DND-41 (cell line): ENCODE results near the gene PDE4D.

ENCODE experiments used
- ATAC-seq: fragments of 200-7000 bp; cut with Tn5 transposase; 3 replicates; pipeline ENCODE4 v1.9.1; 2021; ENCODE audit warnings: low read depth; ENCODE audit not compliant: insufficient read depth
- DNase-seq: peaks from one replicate; pipeline ENCODE4 v3.0.0-alpha.2; 2020
- H2AFZ ChIP-seq: 2 replicates; pipeline ENCODE4 v1.6.0; 2012; ENCODE audit warnings: low read depth, low read length
- H3K27ac ChIP-seq: 2 replicates; pipeline ENCODE4 v1.5.1; 2012; ENCODE audit warnings: low read length, inconsistent platforms
- H3K27me3 ChIP-seq: fragments of 200-600 bp; sonication (generic); 2 replicates; pipeline ENCODE4 v1.6.0; 2012; ENCODE audit warnings: low read length, mild to moderate bottlenecking, inconsistent platforms; ENCODE audit not compliant: insufficient read depth, poor library complexity
- H3K36me3 ChIP-seq: 2 replicates; pipeline ENCODE4 v1.5.1; 2012; ENCODE audit warnings: low read length, inconsistent platforms; ENCODE audit not compliant: insufficient read depth
- H3K4me1 ChIP-seq: 2 replicates; pipeline ENCODE4 v1.5.1; 2012; ENCODE audit warnings: mild to moderate bottlenecking, low read length; ENCODE audit not compliant: insufficient read depth
- H3K4me2 ChIP-seq: 2 replicates; pipeline ENCODE4 v1.6.0; 2012; ENCODE audit warnings: mild to moderate bottlenecking, moderate library complexity, low read length, inconsistent platforms; ENCODE audit not compliant: insufficient read depth
- H3K4me3 ChIP-seq, 2 experiments: fragments of 200-600 bp in 1 of 2; shearing (Covaris generic) in 1 of 2; 2 replicates each; pipeline ENCODE4 v1.5.1; 2012 to 2016; ENCODE audit warnings: inconsistent platforms in 2 of 2, low read length in 2 of 2, mild to moderate bottlenecking in 2 of 2, low read depth in 1 of 2, moderate library complexity in 1 of 2
- H3K79me2 ChIP-seq: 2 replicates; pipeline ENCODE4 v1.6.0; 2012; ENCODE audit warnings: low read length, inconsistent platforms; ENCODE audit not compliant: insufficient read depth
- H3K9ac ChIP-seq: 2 replicates; pipeline ENCODE4 v1.6.0; 2012; ENCODE audit warnings: low read depth, mild to moderate bottlenecking, inconsistent platforms, low read length, moderate library complexity
- H3K9me3 ChIP-seq: 2 replicates; pipeline ENCODE4 v1.5.1; 2012; ENCODE audit warnings: low read length, moderate library complexity, mild to moderate bottlenecking, inconsistent platforms; ENCODE audit not compliant: insufficient read depth, severe bottlenecking
- H4K20me1 ChIP-seq: 2 replicates; pipeline ENCODE4 v1.6.0; 2012; ENCODE audit warnings: low read length; ENCODE audit not compliant: insufficient read depth
- CTCF ChIP-seq: IDR thresholded peaks from 2 replicates; pipeline ENCODE4 v1.5.1; 2012; ENCODE audit warnings: borderline replicate concordance, low read length, moderate library complexity, mild to moderate bottlenecking; ENCODE audit not compliant: poor library complexity, severe bottlenecking; ENCODE audit errors: extremely low read depth
- EZH2 ChIP-seq: IDR thresholded peaks from 3 replicates; pipeline ENCODE4 v1.6.1; 2012; ENCODE audit warnings: borderline replicate concordance, low read depth, mild to moderate bottlenecking, moderate library complexity, low read length, inconsistent platforms; ENCODE audit not compliant: severe bottlenecking

PDE4D gene

DNA sequence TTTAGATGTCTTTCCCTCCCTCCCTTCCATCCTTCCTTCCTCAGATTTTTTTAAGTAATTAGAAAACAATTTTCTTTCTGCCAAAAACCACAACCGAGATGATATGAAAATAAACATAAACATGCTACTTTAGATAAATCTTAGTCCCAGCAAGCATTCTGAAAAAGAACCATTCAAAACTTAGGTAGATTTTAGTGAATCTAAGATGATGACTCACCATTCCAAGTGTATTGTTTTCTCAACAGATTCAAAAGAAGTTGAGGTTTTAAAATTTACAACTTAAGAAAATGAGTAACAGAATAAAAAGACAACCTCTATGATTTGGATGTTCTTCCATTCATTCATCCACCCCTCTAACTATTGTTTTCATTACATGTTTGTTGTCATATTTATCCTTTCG is 465.1 kb downstream of the PDE4D start:
- ATAC-seq: no peak

DNA sequence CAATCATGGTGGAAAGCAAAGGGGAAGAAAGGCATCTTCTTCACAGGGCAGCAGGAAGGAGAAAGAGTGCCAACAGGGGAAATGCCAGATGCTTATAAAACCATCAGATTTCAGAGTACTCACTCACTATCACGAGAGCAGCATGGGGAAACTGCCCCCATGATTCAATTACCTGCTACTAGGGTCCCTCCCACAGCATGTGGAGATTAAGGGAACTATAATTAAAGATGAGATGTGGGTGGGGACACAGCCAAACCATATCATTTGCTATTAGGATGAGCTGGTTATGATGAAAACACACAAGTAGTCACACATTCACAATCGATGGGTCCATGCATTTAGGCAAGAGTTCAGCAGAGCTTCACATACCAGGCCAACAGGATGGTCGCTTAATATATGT is 469.0 kb downstream of the PDE4D start:
- Histone ChIP-seq H3K4me2 (no peak overlapping the region), H3K9ac (no peak overlapping the region), H3K4me1 (no peaks in the 10 kb centered on the region), H3K27ac (no peak overlapping the region), H3K79me2 (no peaks in the 10 kb centered on the region), H2AFZ (no peak overlapping the region), H3K9me3 (no peaks in the 10 kb centered on the region), H3K4me3 (no peak overlapping the region), H3K27me3 (no peaks in the 10 kb centered on the region), H3K36me3 (no peaks in the 10 kb centered on the region), H4K20me1 (no peaks in the 10 kb centered on the region)
- TF ChIP-seq EZH2 (no peak), CTCF (no peak)
- ATAC-seq (no peak), DNase-seq (no peak)

More for the DNA sequence above, 465.1 kb downstream of the PDE4D start:
- H3K9ac ChIP-seq: no peak overlapping the region
- no peak overlapping the region for H2AFZ ChIP-seq
- H3K36me3 ChIP-seq: no peaks in the 10 kb centered on the region
- H3K4me2 ChIP-seq: no peak overlapping the region
- H3K4me1 ChIP-seq: no peaks in the 10 kb centered on the region
- H3K9me3 ChIP-seq: no peaks in the 10 kb centered on the region
- no peaks in the 10 kb centered on the region for H3K79me2 ChIP-seq
- no peak for TF ChIP-seq EZH2
- no peak for TF ChIP-seq CTCF
- H3K27ac ChIP-seq: no peak overlapping the region
- no peak for DNase-seq
- no peak overlapping the region for H3K4me3 ChIP-seq
- H4K20me1 ChIP-seq: no peaks in the 10 kb centered on the region
- no peaks in the 10 kb centered on the region for H3K27me3 ChIP-seq

DNA sequence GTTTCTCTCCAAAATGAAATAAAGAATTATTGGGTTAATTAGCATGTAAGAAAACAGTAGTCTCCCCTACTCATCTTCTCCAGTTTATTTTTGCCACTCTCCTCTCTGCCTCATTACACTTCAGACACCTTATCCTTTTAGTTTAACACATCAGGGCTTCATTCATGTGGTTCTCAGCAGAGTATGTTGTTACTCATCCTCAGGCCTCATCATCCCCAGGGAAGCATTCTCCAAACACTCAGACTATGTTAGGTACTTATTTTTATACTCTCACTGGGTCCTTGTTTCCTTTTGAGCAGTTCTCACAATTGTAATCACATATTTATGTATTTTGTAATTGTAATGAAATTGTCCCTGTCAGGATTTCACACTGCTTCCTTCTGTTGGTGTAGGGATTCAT is 470.5 kb downstream of the PDE4D start:
- no peaks in the 10 kb centered on the region for H3K27me3 ChIP-seq
- ATAC-seq: no peak
- H4K20me1 ChIP-seq: no peaks in the 10 kb centered on the region
- H3K4me3 ChIP-seq: no peak overlapping the region
- H3K9ac ChIP-seq: no peak overlapping the region
- TF ChIP-seq CTCF (no peak), EZH2 (no peak)
- no peaks in the 10 kb centered on the region for H3K9me3 ChIP-seq
- no peak overlapping the region for H3K27ac ChIP-seq
- no peak for DNase-seq
- no peaks in the 10 kb centered on the region for H3K36me3 ChIP-seq
- no peak overlapping the region for H3K4me2 ChIP-seq
- no peaks in the 10 kb centered on the region for H3K4me1 ChIP-seq
- no peaks in the 10 kb centered on the region for H3K79me2 ChIP-seq
- no peak overlapping the region for H2AFZ ChIP-seq
